ENCODE data around the gene CFAP53.

- TF ChIP-seq, protein P1, sequence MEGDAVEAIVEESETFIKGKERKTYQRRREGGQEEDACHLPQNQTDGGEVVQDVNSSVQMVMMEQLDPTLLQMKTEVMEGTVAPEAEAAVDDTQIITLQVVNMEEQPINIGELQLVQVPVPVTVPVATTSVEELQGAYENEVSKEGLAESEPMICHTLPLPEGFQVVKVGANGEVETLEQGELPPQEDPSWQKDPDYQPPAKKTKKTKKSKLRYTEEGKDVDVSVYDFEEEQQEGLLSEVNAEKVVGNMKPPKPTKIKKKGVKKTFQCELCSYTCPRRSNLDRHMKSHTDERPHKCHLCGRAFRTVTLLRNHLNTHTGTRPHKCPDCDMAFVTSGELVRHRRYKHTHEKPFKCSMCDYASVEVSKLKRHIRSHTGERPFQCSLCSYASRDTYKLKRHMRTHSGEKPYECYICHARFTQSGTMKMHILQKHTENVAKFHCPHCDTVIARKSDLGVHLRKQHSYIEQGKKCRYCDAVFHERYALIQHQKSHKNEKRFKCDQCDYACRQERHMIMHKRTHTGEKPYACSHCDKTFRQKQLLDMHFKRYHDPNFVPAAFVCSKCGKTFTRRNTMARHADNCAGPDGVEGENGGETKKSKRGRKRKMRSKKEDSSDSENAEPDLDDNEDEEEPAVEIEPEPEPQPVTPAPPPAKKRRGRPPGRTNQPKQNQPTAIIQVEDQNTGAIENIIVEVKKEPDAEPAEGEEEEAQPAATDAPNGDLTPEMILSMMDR (IDR thresholded peaks at IDR 0.05; ENCODE audit: low read depth, low read length) = no peak
- no peak for TF ChIP-seq EZH2phosphoT487 (IDR thresholded peaks at IDR 0.05; ENCODE audit: low read depth)
Measured at GRCh38 chr18:50287028-50287440, 20.7 kb upstream of the CFAP53 start.

Data from OCI-LY3 (cell line).